Measurements from ENCODE around the gene FAM83F.

The FAM83F gene

GRCh38 chr22:40033586-40034380 lies 39.0 kb downstream of the FAM83F start:
- no peak for DNase-seq

GRCh38 chr22:40035351-40035750 lies 40.6 kb downstream of the FAM83F start:
- DNase-seq = no peak

DNA sequence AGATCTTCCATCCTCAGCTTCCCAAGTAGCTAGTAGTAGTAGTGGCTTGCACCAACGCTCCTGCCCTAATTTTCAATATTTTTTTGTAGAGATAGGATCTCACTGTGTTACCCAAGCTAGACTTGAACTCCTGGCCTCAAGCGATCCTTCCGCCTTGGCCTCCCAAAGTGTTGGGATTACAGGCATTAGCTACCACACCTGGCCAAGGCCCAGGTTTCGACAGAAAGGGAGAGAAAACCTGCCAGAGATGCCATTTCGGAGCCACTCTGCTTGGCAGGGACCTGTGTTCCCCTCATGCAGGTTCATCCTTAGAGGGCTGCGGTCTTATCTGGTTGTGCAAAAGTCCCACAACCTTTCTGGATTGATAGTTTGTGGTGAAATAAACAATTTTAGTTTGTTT lies 41.4 kb downstream of the FAM83F start:
- DNase-seq = no peak

- peak in 35 of 51 donors; percentile 7 to 63 (median 30) for DNase-seq
Measured at GRCh38 chr22:40036591-40037225, 42.0 kb downstream of the FAM83F start.

GRCh38 chr22:40037320-40037719 lies 42.6 kb downstream of the FAM83F start:
- no peak for DNase-seq

GRCh38 chr22:40039482-40040115 lies 44.8 kb downstream of the FAM83F start:
- DNase-seq = no peak

GRCh38 chr22:40040927-40041326 lies 46.2 kb downstream of the FAM83F start:
- DNase-seq = peak in 2 of 51 donors; percentile 6 to 34

- no peak for DNase-seq
Measured at GRCh38 chr22:40041366-40042137, 46.8 kb downstream of the FAM83F start.

DNA sequence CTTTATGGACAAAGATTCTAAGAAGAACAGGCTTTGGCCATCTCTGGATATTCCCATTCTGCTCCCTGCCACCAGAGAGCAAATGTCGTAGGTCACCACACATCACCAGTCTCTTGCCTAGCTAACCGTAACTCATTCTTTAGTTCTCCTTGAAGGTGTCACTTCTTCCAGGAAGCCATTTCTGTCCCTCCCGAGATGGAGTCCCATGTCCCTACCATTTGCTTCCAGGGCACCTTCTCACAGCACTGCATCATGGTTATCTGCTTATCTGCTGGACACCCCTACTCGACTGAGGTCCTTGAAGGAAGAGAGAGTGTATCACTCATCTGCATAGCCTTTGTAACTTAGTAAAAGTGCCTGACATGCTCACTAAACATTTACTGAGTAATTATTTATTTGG lies 47.6 kb downstream of the FAM83F start:
- no peak for DNase-seq

GRCh38 chr22:40043081-40043480 lies 48.3 kb downstream of the FAM83F start:
- DNase-seq = no peak

DNA sequence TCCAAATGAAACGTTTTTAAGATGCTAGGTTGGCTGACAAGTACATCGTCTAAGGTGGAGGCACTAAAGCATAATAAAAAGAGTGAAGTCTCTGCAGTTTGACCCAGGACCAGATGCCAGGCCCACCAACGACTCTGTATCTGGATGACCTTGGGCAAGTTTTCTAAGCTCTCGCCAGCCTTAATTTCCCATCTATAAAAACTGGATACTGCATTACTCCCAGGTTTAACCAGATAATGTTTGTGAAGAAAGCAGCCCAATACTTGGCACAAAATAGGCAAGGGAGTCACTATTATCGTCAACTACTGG lies 49.0 kb downstream of the FAM83F start:
- DNase-seq = no peak

GRCh38 chr22:40044102-40044869 lies 49.5 kb downstream of the FAM83F start:
- DNase-seq = peak; percentile 83 to 100 (median 96)

- peak in 24 of 51 donors; percentile 28 to 71 (median 46) for DNase-seq
Measured at GRCh38 chr22:40044870-40045834, 50.4 kb downstream of the FAM83F start.

DNA sequence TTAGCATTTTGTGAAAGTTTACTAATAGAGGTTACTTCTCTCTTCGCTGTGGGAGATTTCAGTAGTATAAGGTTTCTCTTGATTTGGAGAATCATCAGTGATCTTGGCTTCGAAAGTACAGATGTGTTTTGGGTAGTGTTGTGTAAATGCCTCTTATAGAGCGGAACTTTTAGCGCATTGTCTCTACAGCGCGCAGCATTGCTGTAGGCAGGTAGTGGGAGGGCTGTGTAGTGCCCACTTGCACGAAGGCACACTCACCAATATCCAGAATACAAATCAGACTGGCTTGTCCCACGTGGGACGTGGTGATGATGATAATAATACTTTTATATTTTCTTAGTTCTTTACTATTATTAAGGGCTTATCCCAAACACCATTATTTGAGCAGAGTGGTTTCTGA lies 51.4 kb downstream of the FAM83F start:
- DNase-seq = no peak

DNA sequence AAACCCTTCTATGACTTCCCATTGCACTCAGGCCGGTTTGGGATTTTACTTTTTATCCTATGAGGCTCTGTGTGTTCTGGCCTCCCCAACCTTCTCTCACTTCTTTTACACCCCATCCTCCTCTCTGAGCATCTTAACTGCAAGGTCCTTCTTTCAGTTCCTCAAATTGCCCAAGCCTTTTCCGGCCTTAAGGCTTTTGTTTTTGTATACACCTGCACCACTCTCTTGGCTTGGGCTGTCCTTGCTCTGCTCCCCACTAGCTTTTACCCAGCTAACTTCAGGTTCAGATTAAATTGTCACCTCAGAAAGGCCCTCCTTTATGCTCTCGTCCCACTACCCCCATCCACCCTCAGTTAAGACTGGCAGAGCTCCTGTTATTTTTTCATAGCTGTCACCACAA lies 55.5 kb downstream of the FAM83F start:
- no peak for DNase-seq

DNA sequence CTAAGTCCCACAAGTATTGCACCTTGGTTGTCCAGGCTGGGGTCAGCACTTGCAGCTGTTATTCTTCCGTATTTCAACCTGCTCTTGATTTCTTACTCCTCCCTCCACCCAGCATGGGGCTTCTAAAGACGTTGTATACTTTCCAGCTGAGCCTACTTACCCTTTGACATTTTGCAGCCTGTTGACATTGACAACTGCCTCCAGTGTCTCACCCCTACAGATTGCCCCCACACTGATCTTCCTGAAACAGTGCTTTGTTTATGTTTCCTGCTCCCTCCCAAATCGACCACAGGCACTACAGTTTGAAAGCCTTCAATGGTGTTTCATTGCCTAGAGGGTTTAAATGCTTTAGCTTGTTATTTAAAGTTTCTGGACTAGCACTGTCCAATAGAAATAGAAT lies 56.6 kb downstream of the FAM83F start:
- DNase-seq = no peak

DNA sequence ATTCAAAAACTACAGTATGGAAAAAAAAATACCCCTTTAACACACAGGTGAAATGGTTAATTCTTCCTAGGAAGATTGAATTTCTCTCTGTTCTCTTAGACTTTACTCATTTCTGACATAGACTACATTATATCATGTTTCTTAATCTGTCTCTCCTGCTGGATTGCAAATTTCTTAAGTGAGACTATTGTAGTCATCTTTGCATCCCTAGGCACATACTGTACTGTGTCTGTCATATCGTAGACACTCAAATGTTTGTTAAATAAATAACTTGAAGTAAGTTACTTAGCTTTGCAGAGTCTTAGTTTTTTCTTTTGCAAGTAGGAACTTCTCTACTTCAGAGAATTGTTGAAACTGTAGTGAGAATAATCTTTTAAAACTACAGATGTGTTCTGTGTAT lies 58.7 kb downstream of the FAM83F start:
- DNase-seq = no peak

GRCh38 chr22:40054486-40054885 lies 59.7 kb downstream of the FAM83F start:
- DNase-seq = no peak

DNA sequence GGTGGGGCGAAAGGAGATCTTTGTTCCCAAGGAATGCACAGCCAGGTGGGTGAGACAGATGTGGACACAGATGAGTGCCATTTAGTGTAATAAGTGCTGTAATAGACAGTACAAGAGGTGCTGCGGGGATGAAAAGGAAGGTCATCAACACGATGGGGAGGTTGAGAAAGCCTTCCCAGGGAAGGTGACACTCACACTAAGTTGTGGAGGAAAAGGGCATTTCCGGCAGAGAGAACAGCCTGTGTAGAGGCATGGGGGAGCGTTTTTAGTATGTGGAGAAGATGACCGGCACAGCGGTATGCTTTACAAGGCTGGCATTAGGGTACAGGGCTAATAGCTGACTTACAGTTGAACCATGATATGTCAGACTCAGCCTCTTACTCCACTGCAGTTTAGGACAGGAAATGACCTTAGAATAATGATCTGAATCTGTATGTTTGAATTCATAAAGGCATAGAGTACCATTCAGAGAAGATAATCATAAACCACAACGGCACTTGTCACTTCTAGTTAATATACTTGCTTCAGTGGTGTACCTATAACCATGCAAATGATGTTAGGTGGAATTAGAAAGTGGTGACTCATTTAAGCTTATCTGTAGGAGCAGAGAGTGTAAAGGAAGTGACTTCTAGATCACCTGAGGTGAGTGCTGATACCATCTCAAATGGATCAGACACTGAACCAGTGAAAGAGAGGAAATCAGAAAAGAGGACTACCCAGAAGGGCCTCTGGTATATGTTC lies 60.6 kb downstream of the FAM83F start:
- DNase-seq = no peak
